NCI-H2107 (cell line): Measurements from ENCODE around the gene TTBK2.
"Not testable (repeated sequence)": the region's sequence is repeated elsewhere in the genome, so short reads cannot be mapped to it uniquely, and the experiment has no call there.

ENCODE experiments used
- DNase-seq: peaks from one replicate; lab custom pipeline; 2025; lab: John Stamatoyannopoulos, UW

Gene TTBK2

DNA sequence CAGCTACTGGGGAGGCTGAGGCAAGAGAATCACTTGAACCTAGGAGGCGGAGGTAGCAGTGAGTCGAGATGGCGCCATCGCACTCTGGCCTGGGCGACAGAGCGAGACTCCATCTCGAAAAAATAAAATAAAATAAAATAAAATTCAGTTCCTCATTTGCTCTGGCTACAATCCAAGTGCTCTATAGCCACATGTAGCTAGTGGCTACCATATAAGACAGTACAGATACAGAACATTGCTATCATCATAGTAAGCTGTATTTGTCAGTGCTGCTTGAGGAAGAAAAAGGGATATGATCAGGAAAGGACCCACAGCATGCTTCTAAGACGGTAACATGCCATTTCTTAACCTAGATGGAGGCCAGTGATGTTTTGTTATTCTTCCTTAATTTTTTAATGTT, 95.0 kb downstream of the TTBK2 start:
- DNase-seq = no peak

- no peak for DNase-seq
Observed at GRCh38 chr15:42820811-42821210, 99.8 kb downstream of the TTBK2 start.

- DNase-seq = no peak
Observed at GRCh38 chr15:42819786-42820185, 100.8 kb downstream of the TTBK2 start.

DNA sequence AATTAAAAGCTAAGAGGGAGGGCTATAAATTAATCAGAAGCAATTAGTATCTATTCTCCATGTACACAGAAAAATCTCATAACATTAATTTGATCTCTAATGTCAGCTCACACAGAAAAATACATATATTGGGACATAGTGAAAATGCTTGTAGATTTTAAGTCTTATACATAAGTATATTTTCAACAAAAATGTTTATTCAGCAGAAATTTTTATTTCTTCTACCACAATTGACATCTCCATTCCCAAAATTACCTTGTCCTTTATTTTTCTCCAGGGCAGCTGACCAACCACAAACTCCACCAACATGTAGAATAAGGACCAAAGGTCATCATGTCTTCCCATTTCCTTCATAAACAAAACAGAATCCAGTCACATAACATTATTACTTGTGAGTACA, 109.1 kb downstream of the TTBK2 start:
- DNase-seq = no peak

- no peak for DNase-seq
Observed at GRCh38 chr15:42808913-42809312, 111.7 kb downstream of the TTBK2 start.

- DNase-seq = no peak
Observed at GRCh38 chr15:42805266-42805665, 115.3 kb downstream of the TTBK2 start.

DNA sequence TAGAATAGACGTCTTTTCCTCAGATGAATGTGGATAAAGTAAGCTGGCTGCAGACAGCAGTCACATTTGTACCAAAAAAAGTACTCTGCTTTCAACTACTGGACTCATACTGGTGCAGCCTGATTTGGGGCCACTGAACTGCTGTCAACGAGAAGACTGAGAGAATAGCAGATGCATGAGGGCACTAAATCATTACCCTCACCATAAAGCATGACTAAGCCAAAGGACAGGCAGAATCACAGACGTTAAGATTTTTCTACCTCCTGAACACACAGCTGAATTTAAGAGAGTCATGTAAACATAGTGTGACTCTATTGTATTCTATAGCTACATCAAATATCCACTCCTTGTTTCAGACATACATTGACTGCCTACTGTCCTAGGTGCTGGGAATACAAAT, 115.8 kb downstream of the TTBK2 start:
- no peak for DNase-seq

- DNase-seq = no peak
Observed at GRCh38 chr15:42803436-42803835, 117.1 kb downstream of the TTBK2 start.

- DNase-seq = no peak
Observed at GRCh38 chr15:42802168-42802567, 118.4 kb downstream of the TTBK2 start.

GRCh38 chr15:42800731-42801474, 119.7 kb downstream of the TTBK2 start:
- no peak for DNase-seq

DNA sequence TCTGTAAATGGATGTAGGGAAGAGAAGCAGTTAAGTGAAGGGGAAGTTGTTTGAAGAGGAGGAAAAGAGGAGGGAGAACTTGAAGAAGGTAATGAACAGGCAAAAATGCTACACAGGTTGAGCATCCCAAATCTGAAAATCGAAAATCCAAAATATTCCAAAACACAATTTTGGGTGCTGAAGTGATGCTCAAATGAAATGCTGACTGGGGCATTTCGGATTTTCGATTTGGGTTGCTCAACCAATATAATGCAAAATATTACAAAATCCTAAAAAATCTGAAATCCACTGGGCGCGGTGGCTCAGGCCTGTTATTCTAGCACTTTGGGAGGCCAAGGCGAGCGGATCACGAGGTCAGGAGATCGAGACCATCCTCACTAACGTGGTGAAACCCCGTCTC, 121.8 kb downstream of the TTBK2 start:
- no peak for DNase-seq

- DNase-seq = no peak
Observed at GRCh38 chr15:42796955-42797782, 123.4 kb downstream of the TTBK2 start.

- DNase-seq = no peak
Observed at GRCh38 chr15:42788725-42789124, 131.9 kb downstream of the TTBK2 start.

DNA sequence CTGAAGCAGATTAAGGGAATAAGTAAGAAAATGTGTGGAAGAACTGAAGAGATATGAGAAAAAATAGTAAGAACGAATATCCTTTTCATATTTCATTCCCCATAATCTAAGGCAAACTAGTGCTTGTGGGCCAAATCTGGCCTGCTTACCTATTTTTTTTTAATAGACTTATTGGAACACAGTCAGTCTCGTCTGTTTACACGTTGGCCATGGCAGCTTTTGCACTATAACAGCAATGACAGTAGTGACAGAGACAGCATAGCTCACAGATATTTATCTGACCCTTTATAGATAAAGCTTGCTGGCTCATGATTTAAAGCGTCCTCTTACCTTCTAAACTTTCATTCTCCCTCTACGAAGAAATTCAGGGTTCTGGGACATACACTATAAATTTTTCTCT, 133.6 kb downstream of the TTBK2 start:
- no peak for DNase-seq

DNA sequence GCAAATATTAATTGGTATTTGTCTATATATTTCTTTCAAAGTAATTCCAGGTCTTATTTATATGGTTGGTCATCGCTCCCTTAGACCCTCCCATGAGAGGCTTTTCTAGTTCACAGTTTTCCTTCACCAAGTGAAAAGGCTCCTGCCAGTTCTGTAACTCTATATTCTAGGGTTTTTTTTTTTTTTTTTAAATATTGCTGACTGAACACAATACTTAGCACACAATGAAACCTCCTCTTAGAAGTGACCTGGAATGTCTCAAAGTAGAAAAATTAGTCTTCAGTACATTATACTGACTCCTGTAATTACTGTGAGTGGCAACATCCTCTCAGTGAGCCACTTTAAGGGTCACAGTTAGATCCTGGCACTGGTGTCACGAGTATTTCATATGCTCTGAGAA, 135.0 kb downstream of the TTBK2 start:
- no peak for DNase-seq

GRCh38 chr15:42784705-42785104, 135.9 kb downstream of the TTBK2 start:
- DNase-seq = no peak

DNA sequence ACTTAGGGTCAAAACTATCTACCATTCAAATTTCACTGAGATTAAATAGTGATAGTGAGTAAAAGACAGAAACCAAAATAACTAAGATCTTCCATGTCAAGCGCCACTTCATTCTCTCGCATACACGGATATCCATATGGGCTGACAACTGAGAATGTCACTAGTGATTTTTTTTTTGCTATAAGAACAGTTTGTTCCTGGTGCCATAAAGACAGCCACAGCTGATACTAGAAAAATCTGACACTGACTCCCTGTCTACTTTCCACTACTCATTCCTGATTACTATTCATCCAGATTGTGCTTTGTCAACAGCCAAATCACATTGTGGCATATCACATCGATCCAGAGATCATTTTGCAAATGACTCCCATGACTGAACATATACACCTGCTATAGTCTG, 137.9 kb downstream of the TTBK2 start:
- DNase-seq = no peak

DNA sequence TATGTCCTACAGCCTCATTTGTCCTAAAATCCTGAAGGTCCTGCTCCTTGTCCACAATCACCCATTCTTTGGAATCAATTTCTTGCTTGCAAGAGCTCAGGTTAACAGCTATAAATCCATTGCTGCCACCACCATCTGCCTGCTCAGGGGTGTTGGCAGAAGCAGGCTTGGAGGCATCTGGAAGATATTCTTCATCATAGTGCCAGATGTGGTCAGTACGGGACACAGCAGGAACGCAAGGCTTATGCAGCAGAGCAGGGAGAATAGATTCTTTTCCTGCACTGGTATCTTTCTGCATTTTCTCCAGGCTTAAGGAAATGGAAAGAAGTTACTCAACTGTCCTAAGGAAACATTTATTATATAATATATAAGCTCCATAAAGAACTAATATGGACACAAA, 145.2 kb downstream of the TTBK2 start:
- DNase-seq = no peak

DNA sequence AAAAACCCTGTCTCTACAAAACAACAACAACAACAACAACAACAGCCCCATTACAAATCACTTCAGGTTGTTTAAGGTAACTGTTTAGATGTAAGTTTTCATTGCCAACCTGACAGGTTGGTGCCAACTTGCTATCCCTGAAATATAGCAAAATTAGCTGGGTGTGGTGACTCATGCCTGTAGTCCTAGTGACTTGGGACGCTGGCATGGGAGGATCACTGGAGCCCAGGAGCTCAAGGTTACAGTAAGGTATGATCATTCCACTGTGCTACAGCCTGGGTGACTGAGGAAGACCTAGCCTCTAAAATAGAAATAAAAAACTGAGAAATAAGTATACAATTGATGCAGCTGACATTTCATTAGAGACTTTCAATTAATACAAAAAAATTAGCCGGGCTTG, 147.7 kb downstream of the TTBK2 start:
- no peak for DNase-seq

- DNase-seq = no peak
Observed at GRCh38 chr15:42772144-42772543, 148.4 kb downstream of the TTBK2 start.

DNA sequence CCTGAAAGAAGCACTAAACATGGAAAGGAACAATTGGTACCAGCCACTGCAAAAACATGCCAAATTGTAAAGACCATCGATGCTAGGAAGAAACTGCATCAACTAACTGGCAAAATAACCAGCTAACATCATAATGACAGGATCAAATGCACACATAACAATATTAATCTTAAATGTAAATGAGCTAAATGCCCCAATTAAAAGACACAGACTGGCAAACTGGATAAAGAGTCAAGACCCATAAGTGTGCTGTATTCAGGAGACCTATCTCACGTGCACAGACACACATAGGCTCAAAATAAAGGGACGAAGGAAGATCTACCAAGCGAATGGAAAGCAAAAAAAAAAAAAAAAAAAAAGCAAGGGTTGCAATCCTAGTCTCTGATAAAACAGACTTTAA, 154.5 kb downstream of the TTBK2 start:
- DNase-seq = not testable (repeated sequence)

DNA sequence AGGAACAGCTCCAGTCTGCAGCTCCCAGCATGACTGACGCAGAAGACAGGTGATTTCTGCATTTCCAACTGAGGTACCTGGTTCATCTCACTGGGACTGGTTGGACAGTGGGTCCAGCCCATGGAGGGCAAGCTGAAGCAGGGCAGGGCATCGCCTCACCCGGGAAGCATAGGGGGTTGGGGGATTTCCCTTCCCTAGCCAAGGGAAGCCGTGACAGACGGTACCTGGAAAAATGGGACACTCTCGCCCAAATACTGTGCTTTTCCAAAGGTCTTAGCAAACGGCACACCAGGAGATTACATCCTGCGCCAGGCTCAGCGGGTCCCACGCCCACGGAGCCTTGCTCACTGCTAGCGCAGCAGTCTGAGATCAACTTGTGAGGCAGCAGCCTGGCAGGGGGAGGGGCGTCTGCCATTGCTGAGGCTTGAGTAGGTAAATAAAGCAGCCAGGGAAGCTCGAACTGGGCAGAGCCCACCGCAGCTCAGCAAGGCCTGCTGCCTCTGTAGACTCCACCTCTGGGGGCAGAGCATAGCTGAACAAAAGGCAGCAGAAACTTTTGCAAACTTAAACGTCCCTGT, 156.3 kb downstream of the TTBK2 start:
- not testable (repeated sequence) for DNase-seq

- not testable (repeated sequence) for DNase-seq
Observed at GRCh38 chr15:42761813-42762212, 158.8 kb downstream of the TTBK2 start.
